Tibial artery (tissue), 4 donors: ENCODE measurements around the gene NUMA1.

Source experiments
- DNase-seq, 2 donors: peaks; one replicate each; pipeline ENCODE4 v3.0.0-alpha.2; 2019
- H3K27ac ChIP-seq, 2 donors: fragments of 200-600 bp; sonication (generic) in 1 of 2; 1 replicate in 1 of 2; 2 replicates in 1 of 2; pipeline ENCODE4 v1.5.1; 2018 to 2019; ENCODE audit warnings: mild to moderate bottlenecking in 1 of 2
- H3K27me3 ChIP-seq, 2 donors: fragments of 200-600 bp; sonication (generic) in 1 of 2; one replicate each; pipeline versions ENCODE4 v1.5.1 to v1.6.0; 2016 to 2019
- H3K36me3 ChIP-seq, 3 donors: fragments of 200-600 bp; sonication (generic) in 2 of 3; one replicate each; pipeline ENCODE4 v1.5.1; 2016 to 2019; ENCODE audit warnings: mild to moderate bottlenecking in 2 of 3
- H3K4me1 ChIP-seq, 4 donors: fragments of 200-600 bp; sonication (generic) in 2 of 4; 1 replicate in 3 of 4; 2 replicates in 1 of 4; pipeline ENCODE4 v1.5.1; 2016 to 2019
- H3K4me3 ChIP-seq, 2 donors: fragments of 200-600 bp; sonication (generic) in 1 of 2; 1 replicate in 1 of 2; 2 replicates in 1 of 2; pipeline ENCODE4 v1.5.1; 2018 to 2019; ENCODE audit warnings: mild to moderate bottlenecking in 2 of 2
- H3K9me3 ChIP-seq, 3 donors: fragments of 200-600 bp; sonication (generic) in 1 of 3; one replicate each; pipeline ENCODE4 v1.5.1; 2016 to 2019
- intact Hi-C: fragments of 100-400 bp; cut with DNase I; formaldehyde crosslinking; loops from one replicate; pipeline ENCODE4 v1.15.0; 2023; ENCODE audit warnings: low total_unique reads
- TF ChIP-seq, protein P1 (sequence below), 2 experiments: fragments of 200-600 bp in 1 of 2; fragments of 450-650 bp in 1 of 2; IDR thresholded peaks; one replicate each; pipeline ENCODE4 v1.5.1; 2017 to 2019; ENCODE audit warnings: antibody characterized with exemption in 2 of 2, mild to moderate bottlenecking in 1 of 2, moderate library complexity in 1 of 2

The NUMA1 gene

DNA sequence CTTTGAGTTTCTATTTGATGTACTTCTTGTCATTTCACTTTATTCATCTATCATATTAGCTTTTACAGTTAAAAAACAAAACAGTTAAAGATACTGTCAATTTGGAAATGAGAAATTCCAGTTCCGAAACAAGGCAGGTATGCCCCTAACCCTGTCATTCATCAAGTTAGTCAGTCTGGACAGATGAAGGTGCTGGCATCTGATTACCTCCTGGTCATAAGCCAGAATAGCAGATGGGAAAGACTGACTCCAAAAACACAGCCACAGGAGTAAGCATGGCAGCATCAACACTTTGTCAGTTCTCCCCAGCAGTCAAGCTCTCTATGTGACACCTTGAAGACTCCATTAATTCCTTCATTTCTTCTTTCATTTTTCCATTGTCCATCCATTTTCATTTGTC lies 4.6 kb upstream of the NUMA1 start:
- Histone ChIP-seq H3K27me3 (no peaks in the 10 kb centered on the region), H3K4me3 (no peak overlapping the region), H3K27ac (no peak overlapping the region), H3K9me3 (no peaks in the 10 kb centered on the region), H3K4me1 (peaks cover 0 to 12% (median 7%) of the 10 kb centered on the region in 4 donors), H3K36me3 (peaks cover 0 to 29% (median 13%) of the 10 kb centered on the region in 3 donors)
- TF ChIP-seq, protein P1, sequence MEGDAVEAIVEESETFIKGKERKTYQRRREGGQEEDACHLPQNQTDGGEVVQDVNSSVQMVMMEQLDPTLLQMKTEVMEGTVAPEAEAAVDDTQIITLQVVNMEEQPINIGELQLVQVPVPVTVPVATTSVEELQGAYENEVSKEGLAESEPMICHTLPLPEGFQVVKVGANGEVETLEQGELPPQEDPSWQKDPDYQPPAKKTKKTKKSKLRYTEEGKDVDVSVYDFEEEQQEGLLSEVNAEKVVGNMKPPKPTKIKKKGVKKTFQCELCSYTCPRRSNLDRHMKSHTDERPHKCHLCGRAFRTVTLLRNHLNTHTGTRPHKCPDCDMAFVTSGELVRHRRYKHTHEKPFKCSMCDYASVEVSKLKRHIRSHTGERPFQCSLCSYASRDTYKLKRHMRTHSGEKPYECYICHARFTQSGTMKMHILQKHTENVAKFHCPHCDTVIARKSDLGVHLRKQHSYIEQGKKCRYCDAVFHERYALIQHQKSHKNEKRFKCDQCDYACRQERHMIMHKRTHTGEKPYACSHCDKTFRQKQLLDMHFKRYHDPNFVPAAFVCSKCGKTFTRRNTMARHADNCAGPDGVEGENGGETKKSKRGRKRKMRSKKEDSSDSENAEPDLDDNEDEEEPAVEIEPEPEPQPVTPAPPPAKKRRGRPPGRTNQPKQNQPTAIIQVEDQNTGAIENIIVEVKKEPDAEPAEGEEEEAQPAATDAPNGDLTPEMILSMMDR (IDR thresholded peaks at IDR 0.05), result no peak
- intact Hi-C loops, result loop anchor here (5.0 kb wide), 1 partner anchor 58 kb away; no protein-coding TSS in a partner anchor
- no peak for DNase-seq

DNA sequence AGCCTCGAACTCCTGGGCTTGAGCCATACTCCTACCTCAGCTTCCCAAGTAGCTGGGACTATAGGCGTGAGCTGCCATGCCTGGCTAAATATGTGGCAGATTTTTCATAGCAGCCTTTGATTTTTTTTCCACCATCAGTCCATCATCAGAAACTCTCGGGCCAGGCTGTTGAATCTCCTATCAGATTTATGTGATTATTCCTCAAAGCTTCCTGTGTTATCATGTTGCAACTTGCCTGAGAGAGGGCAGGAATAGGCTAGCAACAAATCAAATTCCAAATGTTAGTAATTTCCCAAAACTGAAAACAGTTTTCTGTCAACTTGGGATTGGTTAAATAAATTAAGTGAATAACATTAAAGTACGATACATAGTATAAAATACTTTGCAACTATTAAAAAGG lies 3.7 kb upstream of the NUMA1 start:
- no peaks in the 10 kb centered on the region for H3K27me3 ChIP-seq
- intact Hi-C loops, result no loop called here
- H3K27ac ChIP-seq, result no peak overlapping the region

DNA sequence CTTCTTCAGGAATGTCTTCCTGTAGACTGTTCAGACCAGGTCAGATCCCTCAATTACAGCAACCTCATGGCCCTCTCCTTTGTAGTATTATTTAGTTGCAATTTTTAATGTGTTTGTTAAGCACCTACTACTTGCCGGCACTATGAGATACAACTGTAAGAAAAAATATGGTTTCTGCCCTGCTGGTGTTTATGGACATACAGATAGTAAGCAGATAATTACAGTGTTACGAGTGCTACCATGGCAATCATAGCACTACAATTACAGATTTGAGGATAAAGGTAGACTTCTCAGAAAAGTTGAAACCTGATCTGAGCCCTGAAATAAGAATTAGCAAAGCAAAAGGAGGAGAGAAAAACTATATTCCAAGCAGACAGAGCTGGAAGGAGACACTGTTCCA lies 3.1 kb upstream of the NUMA1 start:
- no peak for DNase-seq
- Histone ChIP-seq H3K27ac (no peak overlapping the region), H3K36me3 (peaks cover 0 to 13% (median 7%) of the 10 kb centered on the region in 3 donors), H3K27me3 (no peaks in the 10 kb centered on the region), H3K9me3 (no peaks in the 10 kb centered on the region), H3K4me1 (peaks cover 0 to 22% (median 14%) of the 10 kb centered on the region in 4 donors), H3K4me3 (no peak overlapping the region)
- TF ChIP-seq, protein P1 (IDR thresholded peaks at IDR 0.05), result no peak
- intact Hi-C loops, result no loop called here

More for the DNA sequence above, 3.7 kb upstream of the NUMA1 start:
- Histone ChIP-seq H3K9me3 (no peaks in the 10 kb centered on the region), H3K36me3 (peaks cover 0 to 20% (median 9%) of the 10 kb centered on the region in 3 donors), H3K4me1 (peaks cover 0 to 20% (median 11%) of the 10 kb centered on the region in 4 donors), H3K4me3 (no peak overlapping the region)
- no peak for DNase-seq
- TF ChIP-seq, protein P1 (IDR thresholded peaks at IDR 0.05), result no peak

DNA sequence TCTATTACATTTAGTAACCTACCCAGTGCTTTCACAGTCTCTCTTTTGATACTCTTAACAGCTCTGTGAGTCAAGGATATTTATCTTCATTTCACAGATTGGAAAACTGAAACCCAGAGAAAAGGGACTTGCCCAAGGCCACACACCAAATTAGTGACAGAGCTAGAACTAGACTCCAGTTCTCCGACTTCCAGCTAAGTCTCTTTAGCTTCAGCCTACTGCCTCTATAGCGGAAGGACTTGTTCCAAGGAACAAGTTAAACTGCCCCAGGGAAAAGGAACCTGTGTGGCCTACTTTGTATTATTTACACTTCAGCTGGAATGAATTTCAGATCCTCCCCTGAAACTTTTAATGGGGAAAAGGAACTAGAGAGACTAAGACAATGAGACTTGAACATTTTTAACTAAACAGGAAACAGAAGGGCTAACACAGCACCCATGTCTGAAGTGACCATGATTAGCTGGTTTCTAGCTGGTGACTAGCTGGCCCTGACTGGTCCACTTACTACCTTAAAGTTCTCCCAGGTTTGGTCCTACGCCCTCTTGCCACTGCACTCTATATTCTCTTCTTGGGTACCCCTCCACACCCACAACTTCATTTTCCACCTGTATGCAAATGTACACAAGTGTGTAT lies 1.6 kb upstream of the NUMA1 start:
- no peaks in the 10 kb centered on the region for H3K9me3 ChIP-seq
- TF ChIP-seq, protein P1 (IDR thresholded peaks at IDR 0.05), result no peak
- DNase-seq, result no peak
- intact Hi-C loops, result loop anchor here (2.0 kb wide), 1 partner anchor 41 kb away; no protein-coding TSS in a partner anchor
- peak overlapping the region in 1 of 2 donors; percentile 97 for H3K27ac ChIP-seq
- no peaks in the 10 kb centered on the region for H3K27me3 ChIP-seq
- H3K36me3 ChIP-seq, result peaks cover 0 to 6% (median 0%) of the 10 kb centered on the region in 3 donors
- peaks cover 0 to 24% (median 14%) of the 10 kb centered on the region in 4 donors for H3K4me1 ChIP-seq
- no peak overlapping the region for H3K4me3 ChIP-seq

DNA sequence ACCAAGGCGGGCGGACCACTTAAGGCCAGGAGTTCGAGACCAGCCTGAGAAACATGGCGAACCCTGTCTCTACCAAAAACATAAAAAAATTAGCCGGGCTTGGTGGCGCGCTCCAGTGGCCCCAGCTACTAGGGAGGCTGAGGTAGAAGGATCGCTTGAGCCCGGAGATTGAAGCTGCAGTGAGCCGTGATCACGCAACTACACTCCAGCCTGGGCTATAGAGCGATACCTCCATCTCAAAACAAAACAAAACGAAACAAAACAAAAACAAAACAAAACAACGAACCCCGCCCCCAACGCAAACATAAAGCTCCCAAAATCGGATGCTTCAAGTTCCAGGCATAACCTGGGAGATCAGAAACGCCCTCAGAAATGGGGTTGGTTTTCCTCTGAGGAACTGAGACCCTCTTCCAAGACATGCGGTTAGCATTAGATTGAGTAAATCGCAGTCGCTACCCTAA lies 872 bp upstream of the NUMA1 start:
- DNase-seq, result no peak
- intact Hi-C loops, result loop anchor here (2.0 kb wide), 1 partner anchor 40 kb away; no protein-coding TSS in a partner anchor
- H3K27me3 ChIP-seq, result no peaks in the 10 kb centered on the region
- H3K9me3 ChIP-seq, result no peaks in the 10 kb centered on the region
- peak overlapping the region; percentile 86 to 97 for H3K27ac ChIP-seq
- peak overlapping the region; percentile 64 to 94 for H3K4me3 ChIP-seq
- H3K36me3 ChIP-seq, result peaks cover 0 to 8% (median under 1%) of the 10 kb centered on the region in 3 donors
- TF ChIP-seq, protein P1 (IDR thresholded peaks at IDR 0.05), result no peak
- H3K4me1 ChIP-seq, result peaks cover 0 to 24% (median 14%) of the 10 kb centered on the region in 4 donors
